ENCODE results near the gene IRF5.

DNA sequence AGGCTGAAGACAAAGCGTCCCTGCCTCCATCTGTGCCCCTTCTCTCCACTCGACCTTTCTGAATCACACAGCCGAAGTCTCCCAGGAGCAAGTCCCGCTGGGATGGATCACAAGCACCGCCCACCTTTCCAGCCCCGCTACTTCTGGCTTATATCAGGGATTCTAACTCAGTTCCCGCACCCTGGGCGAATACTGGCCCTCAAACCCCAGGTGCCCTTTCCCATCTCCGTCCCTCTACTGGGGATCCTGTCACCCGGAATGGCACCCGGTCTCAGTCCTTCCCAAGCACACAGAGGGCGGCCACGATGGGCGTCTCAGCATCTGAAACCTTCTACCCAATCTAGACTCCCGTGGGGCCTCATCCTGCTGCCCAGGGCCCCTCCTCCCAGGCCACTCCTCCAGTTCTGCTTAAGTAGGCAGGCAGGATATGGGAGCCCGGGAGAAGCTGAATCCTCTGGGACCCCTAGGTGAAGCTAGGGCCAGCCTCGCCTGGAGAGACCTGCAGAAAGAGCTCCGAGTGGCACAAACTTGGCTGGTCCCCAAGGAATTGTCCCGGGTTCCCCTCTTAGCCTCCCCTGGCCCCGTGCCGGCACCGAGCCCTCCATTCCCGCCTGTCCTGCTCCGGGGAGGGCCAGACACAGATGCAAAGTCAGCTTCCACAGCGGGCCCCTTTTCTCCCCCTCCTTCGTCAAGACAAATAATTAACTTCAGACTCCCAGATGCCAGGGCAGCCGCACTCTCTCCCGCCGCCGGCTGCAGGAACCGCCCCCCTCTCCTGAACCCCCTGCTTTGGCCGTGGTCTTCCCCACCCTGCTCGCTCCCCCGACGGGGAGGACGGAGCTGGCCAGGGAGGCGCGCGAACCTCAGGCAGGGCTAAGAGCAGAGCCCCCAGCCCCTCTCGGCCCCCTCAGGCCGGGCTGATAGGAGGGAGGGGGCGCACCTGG lies 27.8 kb upstream of the IRF5 start:
- TF ChIP-seq, protein P1, sequence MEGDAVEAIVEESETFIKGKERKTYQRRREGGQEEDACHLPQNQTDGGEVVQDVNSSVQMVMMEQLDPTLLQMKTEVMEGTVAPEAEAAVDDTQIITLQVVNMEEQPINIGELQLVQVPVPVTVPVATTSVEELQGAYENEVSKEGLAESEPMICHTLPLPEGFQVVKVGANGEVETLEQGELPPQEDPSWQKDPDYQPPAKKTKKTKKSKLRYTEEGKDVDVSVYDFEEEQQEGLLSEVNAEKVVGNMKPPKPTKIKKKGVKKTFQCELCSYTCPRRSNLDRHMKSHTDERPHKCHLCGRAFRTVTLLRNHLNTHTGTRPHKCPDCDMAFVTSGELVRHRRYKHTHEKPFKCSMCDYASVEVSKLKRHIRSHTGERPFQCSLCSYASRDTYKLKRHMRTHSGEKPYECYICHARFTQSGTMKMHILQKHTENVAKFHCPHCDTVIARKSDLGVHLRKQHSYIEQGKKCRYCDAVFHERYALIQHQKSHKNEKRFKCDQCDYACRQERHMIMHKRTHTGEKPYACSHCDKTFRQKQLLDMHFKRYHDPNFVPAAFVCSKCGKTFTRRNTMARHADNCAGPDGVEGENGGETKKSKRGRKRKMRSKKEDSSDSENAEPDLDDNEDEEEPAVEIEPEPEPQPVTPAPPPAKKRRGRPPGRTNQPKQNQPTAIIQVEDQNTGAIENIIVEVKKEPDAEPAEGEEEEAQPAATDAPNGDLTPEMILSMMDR (optimal IDR thresholded peaks at IDR 0.05 in 1 of 3, IDR thresholded peaks at IDR 0.05 in 1 of 3, conservative IDR thresholded peaks at IDR 0.05 in 1 of 3; ENCODE audit: extremely low read depth in 1 of 3, insufficient read depth in 2 of 3, low read length in 3 of 3): no peak
- peak; percentile 63 for TF ChIP-seq EZH2 (IDR thresholded peaks at IDR 0.05; ENCODE audit: low read length)
